ENCODE data around the gene RUNX3. TPM values are rescaled to one million over a fixed set of nuclear protein-coding genes. Genes with fewer than 3 reads are reported as not detected.

The RUNX3 gene
- total RNA-seq, 1 donor from 2014 or later: 0.41 TPM

GRCh38 chr1:24964811-24965570 lies 34.9 kb upstream of the RUNX3 start:
- H3K9me3 Mint-ChIP-seq: no peaks in the 10 kb centered on the region
- TF ChIP-seq CTCF (conservative IDR thresholded peaks at IDR 0.05): no peak
- H3K27ac Mint-ChIP-seq: no peak overlapping the region
- no peak for DNase-seq (ENCODE audit: extremely low spot score, unreplicated experiment)
- peaks cover 13% of the 10 kb centered on the region for H3K27me3 Mint-ChIP-seq
- no peaks in the 10 kb centered on the region for H3K4me1 Mint-ChIP-seq (ENCODE audit: unreplicated experiment)
- no peaks in the 10 kb centered on the region for H3K36me3 Mint-ChIP-seq
- no peak overlapping the region for H3K4me3 Mint-ChIP-seq

- Mint-ChIP-seq H3K27ac (no peak overlapping the region), H3K4me1 (ENCODE audit: unreplicated experiment) (no peaks in the 10 kb centered on the region)
Measured at GRCh38 chr1:24963943-24964693, 34.0 kb upstream of the RUNX3 start.

GRCh38 chr1:24963099-24963872 lies 33.2 kb upstream of the RUNX3 start:
- Mint-ChIP-seq H3K27me3 (peaks cover 10% of the 10 kb centered on the region), H3K36me3 (no peaks in the 10 kb centered on the region), H3K9me3 (no peaks in the 10 kb centered on the region), H3K4me1 (ENCODE audit: unreplicated experiment) (no peaks in the 10 kb centered on the region), H3K27ac (no peak overlapping the region), H3K4me3 (no peak overlapping the region)
- DNase-seq (ENCODE audit: extremely low spot score, unreplicated experiment): no peak
- no peak for TF ChIP-seq CTCF (conservative IDR thresholded peaks at IDR 0.05)

More at GRCh38 chr1:24963943-24964693, 34.0 kb upstream of the RUNX3 start:
- TF ChIP-seq CTCF (conservative IDR thresholded peaks at IDR 0.05): no peak
- no peaks in the 10 kb centered on the region for H3K9me3 Mint-ChIP-seq
- H3K36me3 Mint-ChIP-seq: no peaks in the 10 kb centered on the region
- no peak overlapping the region for H3K4me3 Mint-ChIP-seq
- H3K27me3 Mint-ChIP-seq: peaks cover 13% of the 10 kb centered on the region
- DNase-seq (ENCODE audit: extremely low spot score, unreplicated experiment): no peak

GRCh38 chr1:24961961-24962861 lies 32.1 kb upstream of the RUNX3 start:
- H3K27ac Mint-ChIP-seq: no peak overlapping the region
- no peak for DNase-seq (ENCODE audit: extremely low spot score, unreplicated experiment)
- no peak overlapping the region for H3K4me3 Mint-ChIP-seq
- no peaks in the 10 kb centered on the region for H3K36me3 Mint-ChIP-seq
- TF ChIP-seq CTCF (conservative IDR thresholded peaks at IDR 0.05): peak; percentile 46
- H3K9me3 Mint-ChIP-seq: no peaks in the 10 kb centered on the region
- H3K27me3 Mint-ChIP-seq: peaks cover 9% of the 10 kb centered on the region
- H3K4me1 Mint-ChIP-seq (ENCODE audit: unreplicated experiment): no peaks in the 10 kb centered on the region

GRCh38 chr1:24961334-24961733 lies 31.3 kb upstream of the RUNX3 start:
- Mint-ChIP-seq H3K9me3 (no peaks in the 10 kb centered on the region), H3K4me1 (ENCODE audit: unreplicated experiment) (no peaks in the 10 kb centered on the region), H3K36me3 (no peaks in the 10 kb centered on the region), H3K27ac (no peak overlapping the region), H3K4me3 (no peak overlapping the region), H3K27me3 (peaks cover 9% of the 10 kb centered on the region)
- TF ChIP-seq CTCF (conservative IDR thresholded peaks at IDR 0.05): no peak
- DNase-seq (ENCODE audit: extremely low spot score, unreplicated experiment): no peak
